ENCODE data around the gene OCEL1. TPM values are rescaled to one million over a fixed set of nuclear protein-coding genes. Genes with fewer than 3 reads are reported as not detected.

The OCEL1 gene
- total RNA-seq, 1 donor from 2014 or later: 23.4 TPM

DNA sequence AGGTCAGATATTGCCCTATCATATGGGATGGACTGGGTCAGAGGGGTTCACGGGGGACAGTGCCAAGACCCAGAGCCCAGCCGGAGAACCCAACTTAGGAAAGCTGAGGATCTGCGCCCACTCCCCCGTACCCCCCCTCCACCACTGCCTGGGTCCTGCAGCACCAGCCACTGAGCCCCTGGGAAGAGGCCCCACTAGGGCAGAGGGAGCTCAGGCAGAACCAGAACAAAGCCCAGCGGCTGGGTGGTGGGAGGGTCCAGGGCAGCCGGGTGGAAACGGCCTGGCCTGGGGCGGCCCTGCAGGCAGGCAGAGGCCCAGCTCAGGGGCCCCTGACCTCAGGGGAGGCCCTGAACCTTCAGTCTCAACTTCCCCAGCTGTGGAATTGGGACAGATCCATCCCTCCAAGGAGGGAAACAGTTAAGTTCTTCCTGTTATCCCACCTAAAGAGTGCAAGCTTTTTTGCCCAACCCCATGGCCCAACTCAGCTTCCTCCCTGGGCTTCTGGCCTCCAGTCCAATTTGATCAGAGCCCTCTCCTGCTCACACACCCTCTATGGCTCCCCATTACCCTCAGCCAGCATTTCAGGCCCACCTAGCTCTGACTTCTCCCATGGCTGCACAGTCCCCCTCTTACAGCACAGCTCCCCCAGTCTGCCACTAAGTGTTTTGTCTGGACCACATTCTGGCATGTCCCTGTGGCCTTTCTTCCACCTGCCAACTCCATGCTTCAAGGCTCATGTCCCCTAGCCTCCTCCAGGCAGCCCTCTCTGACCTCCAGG is 16.6 kb downstream of the OCEL1 start:
- H3K27ac Mint-ChIP-seq (ENCODE audit: unreplicated experiment): peak overlapping the region; percentile 65
- peaks cover 13% of the 10 kb centered on the region for H3K4me1 Mint-ChIP-seq (ENCODE audit: low read depth, unreplicated experiment)
- no peaks in the 10 kb centered on the region for H3K36me3 Mint-ChIP-seq (ENCODE audit: unreplicated experiment)
- peaks cover 12% of the 10 kb centered on the region for H3K27me3 Mint-ChIP-seq (ENCODE audit: unreplicated experiment)
- DNase-seq: no peak
- H3K4me3 Mint-ChIP-seq (ENCODE audit: unreplicated experiment): peak overlapping the region; percentile 96
- H3K9me3 Mint-ChIP-seq (ENCODE audit: unreplicated experiment): peaks cover 11% of the 10 kb centered on the region
- TF ChIP-seq, protein P1, sequence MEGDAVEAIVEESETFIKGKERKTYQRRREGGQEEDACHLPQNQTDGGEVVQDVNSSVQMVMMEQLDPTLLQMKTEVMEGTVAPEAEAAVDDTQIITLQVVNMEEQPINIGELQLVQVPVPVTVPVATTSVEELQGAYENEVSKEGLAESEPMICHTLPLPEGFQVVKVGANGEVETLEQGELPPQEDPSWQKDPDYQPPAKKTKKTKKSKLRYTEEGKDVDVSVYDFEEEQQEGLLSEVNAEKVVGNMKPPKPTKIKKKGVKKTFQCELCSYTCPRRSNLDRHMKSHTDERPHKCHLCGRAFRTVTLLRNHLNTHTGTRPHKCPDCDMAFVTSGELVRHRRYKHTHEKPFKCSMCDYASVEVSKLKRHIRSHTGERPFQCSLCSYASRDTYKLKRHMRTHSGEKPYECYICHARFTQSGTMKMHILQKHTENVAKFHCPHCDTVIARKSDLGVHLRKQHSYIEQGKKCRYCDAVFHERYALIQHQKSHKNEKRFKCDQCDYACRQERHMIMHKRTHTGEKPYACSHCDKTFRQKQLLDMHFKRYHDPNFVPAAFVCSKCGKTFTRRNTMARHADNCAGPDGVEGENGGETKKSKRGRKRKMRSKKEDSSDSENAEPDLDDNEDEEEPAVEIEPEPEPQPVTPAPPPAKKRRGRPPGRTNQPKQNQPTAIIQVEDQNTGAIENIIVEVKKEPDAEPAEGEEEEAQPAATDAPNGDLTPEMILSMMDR (IDR thresholded peaks at IDR 0.05; ENCODE audit: partially characterized antibody, unreplicated experiment): no peak

DNA sequence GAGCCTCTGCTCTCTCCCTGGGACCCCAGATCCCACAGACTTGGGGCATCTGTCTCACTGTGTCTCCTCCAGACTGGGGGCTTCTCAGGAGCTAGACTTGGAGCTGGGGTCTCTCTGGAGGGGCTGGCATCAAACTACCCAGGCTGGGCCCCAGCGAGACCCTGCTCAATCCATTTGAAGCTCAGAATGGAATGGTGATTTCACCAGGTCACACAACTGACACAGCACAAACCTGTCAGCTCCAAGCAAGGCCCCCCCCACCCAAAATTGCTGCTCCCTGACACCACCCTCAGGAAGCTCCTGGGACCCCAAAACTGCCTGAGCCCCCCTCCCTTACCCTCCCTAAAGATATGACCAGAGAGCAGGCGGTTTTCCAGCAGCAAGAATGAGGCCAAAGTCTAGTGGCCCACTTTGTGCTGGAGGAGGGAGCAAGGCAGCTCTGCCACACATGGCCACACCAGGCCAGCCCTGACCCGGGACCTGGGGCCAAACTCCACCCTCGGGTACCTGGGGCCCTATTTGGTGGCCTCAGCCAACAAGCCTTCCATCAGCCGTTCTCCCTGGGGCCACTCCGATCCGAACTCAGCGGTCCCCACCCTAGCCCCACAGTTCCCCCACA is 17.3 kb downstream of the OCEL1 start:
- TF ChIP-seq, protein P1 (IDR thresholded peaks at IDR 0.05; ENCODE audit: partially characterized antibody, unreplicated experiment): no peak
- Mint-ChIP-seq H3K9me3 (ENCODE audit: unreplicated experiment) (peaks cover 8% of the 10 kb centered on the region), H3K4me1 (ENCODE audit: low read depth, unreplicated experiment) (peaks cover 17% of the 10 kb centered on the region), H3K27ac (ENCODE audit: unreplicated experiment) (peak overlapping the region; percentile 96), H3K4me3 (ENCODE audit: unreplicated experiment) (peak overlapping the region; percentile 96), H3K27me3 (ENCODE audit: unreplicated experiment) (peaks cover 11% of the 10 kb centered on the region), H3K36me3 (ENCODE audit: unreplicated experiment) (no peaks in the 10 kb centered on the region)
- DNase-seq: no peak

DNA sequence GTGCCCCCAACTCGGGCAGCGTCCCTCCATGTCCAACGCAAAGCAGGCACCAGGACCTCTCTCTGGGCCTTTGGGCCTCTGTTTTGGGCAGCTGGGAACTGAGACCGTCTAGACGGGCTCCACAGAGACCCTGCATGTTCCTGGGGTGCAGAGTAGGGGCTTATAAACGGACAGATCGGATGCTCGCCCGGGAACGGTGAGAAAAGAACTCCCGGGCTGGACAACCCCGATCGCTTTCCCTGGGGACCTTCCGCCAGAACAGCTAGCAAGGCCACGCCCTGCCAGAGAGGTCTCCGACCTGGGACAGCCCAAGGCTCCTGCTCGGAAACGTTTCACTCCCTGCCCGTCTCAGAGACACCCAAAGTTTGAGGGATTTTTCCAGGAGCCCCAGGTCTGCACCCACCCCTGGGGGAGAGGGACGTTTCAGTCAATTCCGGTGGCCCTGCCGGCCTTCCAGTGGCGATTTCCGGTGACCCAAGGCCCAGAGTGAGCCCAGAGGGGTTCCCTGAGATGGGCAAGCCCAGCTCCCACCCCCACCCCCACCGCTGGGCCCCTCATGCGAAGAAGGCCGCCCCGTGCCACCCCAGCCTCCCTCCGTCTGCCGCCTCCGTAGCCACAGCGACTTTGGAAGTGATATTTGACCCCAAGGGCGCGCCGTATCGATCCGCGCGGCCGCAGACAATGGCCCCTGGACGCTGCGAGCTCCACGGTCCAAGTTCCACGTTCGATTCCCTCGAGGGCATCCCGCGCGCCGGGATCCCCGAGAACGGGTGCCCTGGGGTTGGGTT is 18.0 kb downstream of the OCEL1 start:
- Mint-ChIP-seq H3K4me1 (ENCODE audit: low read depth, unreplicated experiment) (peaks cover 17% of the 10 kb centered on the region), H3K27ac (ENCODE audit: unreplicated experiment) (peak overlapping the region; percentile 96), H3K27me3 (ENCODE audit: unreplicated experiment) (peaks cover 12% of the 10 kb centered on the region), H3K9me3 (ENCODE audit: unreplicated experiment) (peaks cover 7% of the 10 kb centered on the region), H3K36me3 (ENCODE audit: unreplicated experiment) (no peaks in the 10 kb centered on the region), H3K4me3 (ENCODE audit: unreplicated experiment) (peak overlapping the region; percentile 96)
- TF ChIP-seq, protein P1 (IDR thresholded peaks at IDR 0.05; ENCODE audit: partially characterized antibody, unreplicated experiment): no peak
- DNase-seq: peak; percentile 83

DNA sequence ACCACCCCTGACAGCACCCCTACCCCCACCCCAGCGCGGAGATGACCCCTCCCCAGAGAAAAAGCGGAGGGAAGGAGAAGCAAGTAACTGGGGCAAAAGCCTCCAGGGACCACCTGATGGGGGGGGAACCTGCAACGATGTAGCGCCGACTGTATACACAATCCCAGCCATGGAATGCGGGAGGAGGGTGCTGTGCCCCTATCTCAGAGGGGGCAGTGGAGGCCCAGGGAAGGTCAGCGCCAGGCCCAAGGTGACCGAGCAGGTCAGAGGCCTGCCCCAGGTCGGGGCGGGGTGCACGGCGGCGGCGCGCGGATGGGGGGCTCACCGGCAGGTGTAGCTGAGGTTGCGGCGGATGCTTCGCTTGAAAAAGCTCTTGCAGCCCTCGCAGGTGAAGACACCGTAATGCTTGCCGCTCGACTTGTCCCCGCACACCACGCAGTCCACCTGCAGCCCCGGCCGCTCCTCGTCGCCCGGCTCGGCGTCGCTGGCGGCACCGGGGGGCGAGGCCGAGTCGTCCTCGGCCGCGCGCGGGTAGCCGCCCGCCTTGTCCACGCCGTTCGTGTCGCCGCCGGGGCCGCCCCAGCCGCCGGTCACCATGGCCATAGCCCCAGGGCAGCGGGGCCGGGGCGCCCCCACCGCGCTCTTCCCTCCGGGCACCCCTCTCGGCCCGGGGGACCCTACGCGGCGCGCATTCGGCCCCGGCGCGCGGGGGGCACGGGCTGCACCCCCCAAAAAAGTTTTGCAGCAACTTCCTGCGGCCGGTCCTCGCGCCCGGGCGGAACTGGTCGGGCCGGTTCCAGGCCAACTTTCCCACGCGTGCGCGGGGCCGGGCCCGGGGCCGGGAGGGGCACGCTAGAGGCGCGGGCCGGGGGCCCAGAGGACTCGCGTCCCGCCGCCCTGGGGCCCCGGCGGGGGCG is 18.9 kb downstream of the OCEL1 start:
- no peaks in the 10 kb centered on the region for H3K36me3 Mint-ChIP-seq (ENCODE audit: unreplicated experiment)
- H3K4me1 Mint-ChIP-seq (ENCODE audit: low read depth, unreplicated experiment): peaks cover 17% of the 10 kb centered on the region
- peaks cover 15% of the 10 kb centered on the region for H3K27me3 Mint-ChIP-seq (ENCODE audit: unreplicated experiment)
- TF ChIP-seq, protein P1 (IDR thresholded peaks at IDR 0.05; ENCODE audit: partially characterized antibody, unreplicated experiment): no peak
- H3K4me3 Mint-ChIP-seq (ENCODE audit: unreplicated experiment): peak overlapping the region; percentile 96
- peak overlapping the region; percentile 96 for H3K27ac Mint-ChIP-seq (ENCODE audit: unreplicated experiment)
- H3K9me3 Mint-ChIP-seq (ENCODE audit: unreplicated experiment): peaks cover 7% of the 10 kb centered on the region
- DNase-seq: no peak

Measured in glutamatergic neuron (in vitro differentiated cells).